Activated naive CD8-positive, alpha-beta T cell treated with anti-CD3 and anti-CD28 coated beads for 36 hours (primary cell): ENCODE measurements around the gene FOXF2. TPM values are rescaled to one million over a fixed set of nuclear protein-coding genes. Genes with fewer than 3 reads are reported as not detected.
"Not testable (repeated sequence)": the region's sequence is repeated elsewhere in the genome, so short reads cannot be mapped to it uniquely, and the experiment has no call there.

Experiments
- DNase-seq: peaks from one replicate; pipeline ENCODE4 v3.0.0; 2021
- H3K27ac Mint-ChIP-seq: one replicate; pipeline ENCODE4 v1.8.0; 2022; ENCODE audit warnings: mild to moderate bottlenecking, moderate library complexity, mixed read lengths
- H3K27me3 Mint-ChIP-seq: one replicate; pipeline ENCODE4 v1.8.0; 2022; ENCODE audit warnings: mild to moderate bottlenecking, mixed read lengths
- H3K36me3 Mint-ChIP-seq: one replicate; pipeline ENCODE4 v1.8.0; 2021; ENCODE audit warnings: mild to moderate bottlenecking, mixed read lengths
- H3K4me1 Mint-ChIP-seq: one replicate; pipeline ENCODE4 v1.8.0; 2021; ENCODE audit warnings: mixed read lengths
- H3K4me3 Mint-ChIP-seq: one replicate; pipeline ENCODE4 v1.8.0; 2022; ENCODE audit warnings: mild to moderate bottlenecking, moderate library complexity, mixed read lengths
- H3K9me3 Mint-ChIP-seq: one replicate; pipeline ENCODE4 v1.8.0; 2022; ENCODE audit warnings: mixed read lengths
- total RNA-seq, 2 experiments: library from RNA; stranded (reverse); gene quantifications; one replicate each; pipeline ENCODE4 v1.2.3, GENCODE V29; 2021

The FOXF2 gene
- not detected for total RNA-seq

- H3K9me3 Mint-ChIP-seq = no peaks in the 10 kb centered on the region
- H3K27ac Mint-ChIP-seq = no peak within 1 kb of the TSS
- peaks cover 23% of the 10 kb centered on the region for H3K4me1 Mint-ChIP-seq
Measured at GRCh38 chr6:1389369-1390132, at the start of gene FOXF2. Gene FOXF2 (plus strand): TSS chr6:1389576. CDS start chr6:1389948, 372 bp downstream.

GRCh38 chr6:1346101-1346500 lies 43.3 kb upstream of the FOXF2 start:
- Mint-ChIP-seq H3K4me1 (no peaks in the 10 kb centered on the region), H3K9me3 (peaks cover 20% of the 10 kb centered on the region), H3K4me3 (no peak overlapping the region), H3K27me3 (peaks cover 58% of the 10 kb centered on the region), H3K36me3 (peaks cover 1% of the 10 kb centered on the region), H3K27ac (no peak overlapping the region)
- DNase-seq = no peak

More at GRCh38 chr6:1389369-1390132, at the start of gene FOXF2:
- Mint-ChIP-seq H3K36me3 (no peaks in the 10 kb centered on the region), H3K4me3 (peak within 1 kb of the TSS; percentile 70), H3K27me3 (peaks cover 88% of the 10 kb centered on the region)
- no peak for DNase-seq

- peaks cover 53% of the 10 kb centered on the region for H3K27me3 Mint-ChIP-seq
- H3K9me3 Mint-ChIP-seq = peaks cover 24% of the 10 kb centered on the region
- H3K36me3 Mint-ChIP-seq = peaks cover 1% of the 10 kb centered on the region
- no peak for DNase-seq
- H3K4me1 Mint-ChIP-seq = no peaks in the 10 kb centered on the region
- H3K27ac Mint-ChIP-seq = no peak overlapping the region
- no peak overlapping the region for H3K4me3 Mint-ChIP-seq
Measured at GRCh38 chr6:1346558-1347091, 42.8 kb upstream of the FOXF2 start.

GRCh38 chr6:1347161-1347560 lies 42.2 kb upstream of the FOXF2 start:
- H3K27me3 Mint-ChIP-seq = peaks cover 54% of the 10 kb centered on the region
- H3K27ac Mint-ChIP-seq = no peak overlapping the region
- no peak overlapping the region for H3K4me3 Mint-ChIP-seq
- H3K9me3 Mint-ChIP-seq = peaks cover 28% of the 10 kb centered on the region
- no peak for DNase-seq
- H3K4me1 Mint-ChIP-seq = no peaks in the 10 kb centered on the region
- H3K36me3 Mint-ChIP-seq = peaks cover 1% of the 10 kb centered on the region

- no peak for DNase-seq
- Mint-ChIP-seq H3K4me3 (no peak overlapping the region), H3K36me3 (peaks cover 1% of the 10 kb centered on the region), H3K9me3 (peaks cover 33% of the 10 kb centered on the region), H3K27me3 (peaks cover 57% of the 10 kb centered on the region), H3K4me1 (no peaks in the 10 kb centered on the region), H3K27ac (no peak overlapping the region)
Measured at GRCh38 chr6:1348675-1349074, 40.7 kb upstream of the FOXF2 start.

- peaks cover 28% of the 10 kb centered on the region for H3K9me3 Mint-ChIP-seq
- peaks cover 3% of the 10 kb centered on the region for H3K4me1 Mint-ChIP-seq
- no peak overlapping the region for H3K4me3 Mint-ChIP-seq
- DNase-seq = no peak
- peaks cover 57% of the 10 kb centered on the region for H3K27me3 Mint-ChIP-seq
- no peak overlapping the region for H3K27ac Mint-ChIP-seq
- peaks cover 1% of the 10 kb centered on the region for H3K36me3 Mint-ChIP-seq
Measured at GRCh38 chr6:1349655-1350054, 39.7 kb upstream of the FOXF2 start.

- Mint-ChIP-seq H3K27ac (no peak overlapping the region), H3K4me1 (peaks cover 5% of the 10 kb centered on the region), H3K4me3 (no peak overlapping the region), H3K36me3 (peaks cover 1% of the 10 kb centered on the region), H3K27me3 (peaks cover 53% of the 10 kb centered on the region), H3K9me3 (peaks cover 23% of the 10 kb centered on the region)
- no peak for DNase-seq
Measured at GRCh38 chr6:1351381-1352008, 37.9 kb upstream of the FOXF2 start.

GRCh38 chr6:1355068-1355467 lies 34.3 kb upstream of the FOXF2 start:
- H3K27ac Mint-ChIP-seq, H3K36me3 Mint-ChIP-seq, H3K4me3 Mint-ChIP-seq, H3K4me1 Mint-ChIP-seq, DNase-seq: not testable (repeated sequence)
- peaks cover 21% of the 10 kb centered on the region for H3K9me3 Mint-ChIP-seq
- H3K27me3 Mint-ChIP-seq = peaks cover 51% of the 10 kb centered on the region

GRCh38 chr6:1361717-1362116 lies 27.7 kb upstream of the FOXF2 start:
- not testable (repeated sequence) for H3K36me3 Mint-ChIP-seq, H3K4me1 Mint-ChIP-seq, H3K27ac Mint-ChIP-seq, DNase-seq, H3K4me3 Mint-ChIP-seq, H3K9me3 Mint-ChIP-seq
- H3K27me3 Mint-ChIP-seq = peaks cover 44% of the 10 kb centered on the region

- DNase-seq = no peak
- Mint-ChIP-seq H3K27ac (no peak overlapping the region), H3K4me1 (no peaks in the 10 kb centered on the region), H3K4me3 (no peak overlapping the region), H3K27me3 (peaks cover 52% of the 10 kb centered on the region), H3K9me3 (no peaks in the 10 kb centered on the region), H3K36me3 (no peaks in the 10 kb centered on the region)
Measured at GRCh38 chr6:1362643-1363042, 26.7 kb upstream of the FOXF2 start.

GRCh38 chr6:1363298-1363697 lies 26.1 kb upstream of the FOXF2 start:
- no peak for DNase-seq
- Mint-ChIP-seq H3K9me3 (no peaks in the 10 kb centered on the region), H3K27me3 (peaks cover 59% of the 10 kb centered on the region), H3K27ac (no peak overlapping the region), H3K36me3 (no peaks in the 10 kb centered on the region), H3K4me1 (no peaks in the 10 kb centered on the region), H3K4me3 (no peak overlapping the region)

GRCh38 chr6:1363729-1364572 lies 25.4 kb upstream of the FOXF2 start:
- Mint-ChIP-seq H3K4me3 (no peak overlapping the region), H3K9me3 (no peaks in the 10 kb centered on the region), H3K4me1 (no peaks in the 10 kb centered on the region), H3K27me3 (peaks cover 64% of the 10 kb centered on the region), H3K27ac (no peak overlapping the region), H3K36me3 (no peaks in the 10 kb centered on the region)
- no peak for DNase-seq

GRCh38 chr6:1364791-1365190 lies 24.6 kb upstream of the FOXF2 start:
- Mint-ChIP-seq H3K27ac (no peak overlapping the region), H3K4me3 (no peak overlapping the region), H3K27me3 (peaks cover 62% of the 10 kb centered on the region), H3K36me3 (no peaks in the 10 kb centered on the region), H3K4me1 (no peaks in the 10 kb centered on the region), H3K9me3 (peaks cover 4% of the 10 kb centered on the region)
- DNase-seq = no peak

GRCh38 chr6:1365686-1366085 lies 23.7 kb upstream of the FOXF2 start:
- no peak overlapping the region for H3K4me3 Mint-ChIP-seq
- H3K36me3 Mint-ChIP-seq = no peaks in the 10 kb centered on the region
- DNase-seq = no peak
- no peak overlapping the region for H3K27ac Mint-ChIP-seq
- no peaks in the 10 kb centered on the region for H3K4me1 Mint-ChIP-seq
- H3K27me3 Mint-ChIP-seq = peaks cover 66% of the 10 kb centered on the region
- H3K9me3 Mint-ChIP-seq = peaks cover 8% of the 10 kb centered on the region

GRCh38 chr6:1367771-1368170 lies 21.6 kb upstream of the FOXF2 start:
- H3K27ac Mint-ChIP-seq = no peak overlapping the region
- no peak for DNase-seq
- no peak overlapping the region for H3K4me3 Mint-ChIP-seq
- no peaks in the 10 kb centered on the region for H3K36me3 Mint-ChIP-seq
- H3K9me3 Mint-ChIP-seq = peaks cover 9% of the 10 kb centered on the region
- H3K27me3 Mint-ChIP-seq = peaks cover 73% of the 10 kb centered on the region
- H3K4me1 Mint-ChIP-seq = no peaks in the 10 kb centered on the region
